GM12892 (cell line): ENCODE data around the gene PPP2R2C.

Experiments used
- DNase-seq: peaks from one replicate; pipeline ENCODE4 v3.0.0; 2011; ENCODE audit not compliant: insufficient read length
- FAIRE-seq: peaks from 2 replicates; lab custom pipeline; 2011; peaks lifted over from hg19 to GRCh38; lab: Jason Lieb, UNC
- POLR2A ChIP-seq: IDR thresholded peaks from 2 replicates; pipeline ENCODE4 v1.6.1; 2011; ENCODE audit warnings: low read depth, low read length, control low read depth
- POLR2AphosphoS5 ChIP-seq: IDR thresholded peaks from 2 replicates; pipeline ENCODE4 v1.6.1; 2011; ENCODE audit warnings: low read depth, low read length, control low read depth
- TAF1 ChIP-seq: IDR thresholded peaks from 2 replicates; pipeline ENCODE4 v1.6.1; 2011; ENCODE audit warnings: low read depth, mild to moderate bottlenecking, control low read depth, low read length, borderline replicate concordance

The PPP2R2C gene

DNA sequence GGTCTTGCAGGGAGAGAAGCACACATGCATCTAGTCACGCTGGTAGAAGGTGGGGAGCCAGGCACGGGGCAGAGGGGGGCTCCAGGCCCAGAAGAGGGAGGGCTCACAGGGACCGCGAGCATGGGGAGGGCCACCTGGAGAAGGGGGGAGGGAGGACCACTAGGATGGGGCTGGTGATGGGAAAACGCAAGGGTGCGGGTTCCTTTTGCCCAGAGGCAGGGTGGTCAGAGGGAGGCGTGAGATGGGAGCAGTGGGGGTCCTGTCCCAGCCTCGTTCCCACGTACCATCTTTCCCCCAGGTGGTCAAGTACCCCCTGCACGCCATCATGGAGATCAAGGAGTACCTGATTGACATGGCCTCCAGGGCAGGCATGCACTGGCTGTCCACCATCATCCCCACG lies 172.1 kb downstream of the PPP2R2C start:
- no peak for FAIRE-seq
- no peak for DNase-seq
- TF ChIP-seq POLR2A (no peak), POLR2AphosphoS5 (no peak), TAF1 (no peak)

DNA sequence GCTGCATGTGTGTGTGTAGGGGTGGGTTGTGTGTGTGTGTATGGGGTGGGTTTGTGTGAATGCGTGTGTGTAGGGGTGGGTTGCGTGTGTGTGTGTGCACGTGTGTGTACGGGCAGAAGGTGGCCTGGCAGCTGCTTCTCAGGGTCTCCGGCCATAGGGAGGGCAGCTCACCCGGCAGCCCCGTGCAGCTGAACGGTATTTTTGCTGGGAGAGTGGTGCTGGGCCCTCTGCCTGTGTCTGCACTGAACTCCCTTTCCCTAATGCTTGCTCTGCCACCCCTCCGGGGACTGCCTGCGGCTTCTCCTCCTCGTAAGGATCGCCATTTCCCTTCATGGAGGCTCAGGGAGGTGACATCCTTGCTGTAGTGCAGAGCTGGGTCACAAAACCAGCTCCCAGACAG lies 172.5 kb downstream of the PPP2R2C start:
- no peak for TF ChIP-seq POLR2A
- no peak for TF ChIP-seq TAF1
- TF ChIP-seq POLR2AphosphoS5, result no peak
- DNase-seq (no peak), FAIRE-seq (no peak)

DNA sequence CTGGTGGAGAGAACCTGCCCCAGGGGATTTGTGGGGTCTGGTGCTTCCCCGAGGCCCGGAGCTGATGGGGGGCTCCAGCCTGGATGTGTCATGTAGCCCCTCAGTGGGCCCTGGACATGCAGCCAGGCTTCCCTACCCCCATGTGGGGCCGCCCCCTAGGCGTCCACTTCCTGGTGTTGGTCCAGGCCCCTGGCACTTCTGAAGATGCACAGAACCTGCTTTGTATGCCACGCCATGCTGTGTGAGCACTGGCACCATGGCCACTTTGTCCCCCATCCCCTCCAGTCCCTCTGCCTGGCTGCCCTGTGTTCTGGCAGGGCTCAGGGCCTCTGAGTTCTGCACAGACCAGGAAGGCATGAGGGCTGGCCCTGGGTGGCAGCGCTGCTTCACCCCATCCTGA lies 173.6 kb downstream of the PPP2R2C start:
- FAIRE-seq, result no peak
- TF ChIP-seq POLR2AphosphoS5 (no peak), POLR2A (no peak), TAF1 (no peak)
- no peak for DNase-seq

DNA sequence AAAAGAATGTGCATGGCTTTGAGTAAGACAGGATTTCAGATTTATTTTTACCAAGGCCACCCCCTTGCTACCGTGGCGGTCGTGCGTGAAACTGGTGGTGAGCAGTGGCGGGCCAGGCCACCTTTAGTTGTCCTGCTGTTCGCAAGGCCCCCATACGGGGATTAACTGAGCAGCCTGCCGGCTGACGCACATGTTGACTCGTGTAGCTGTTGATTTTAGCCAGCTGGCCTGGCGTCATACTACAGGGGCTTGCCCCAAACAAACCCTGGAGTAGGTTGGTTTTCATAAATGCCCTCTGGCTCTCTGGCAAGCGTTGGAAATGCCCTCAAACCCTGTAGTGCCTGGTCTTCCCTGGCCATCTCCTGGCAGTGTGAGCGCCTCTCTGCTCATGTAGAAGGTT lies 174.4 kb downstream of the PPP2R2C start:
- DNase-seq (no peak), FAIRE-seq (no peak)
- no peak for TF ChIP-seq TAF1
- no peak for TF ChIP-seq POLR2A
- no peak for TF ChIP-seq POLR2AphosphoS5

DNA sequence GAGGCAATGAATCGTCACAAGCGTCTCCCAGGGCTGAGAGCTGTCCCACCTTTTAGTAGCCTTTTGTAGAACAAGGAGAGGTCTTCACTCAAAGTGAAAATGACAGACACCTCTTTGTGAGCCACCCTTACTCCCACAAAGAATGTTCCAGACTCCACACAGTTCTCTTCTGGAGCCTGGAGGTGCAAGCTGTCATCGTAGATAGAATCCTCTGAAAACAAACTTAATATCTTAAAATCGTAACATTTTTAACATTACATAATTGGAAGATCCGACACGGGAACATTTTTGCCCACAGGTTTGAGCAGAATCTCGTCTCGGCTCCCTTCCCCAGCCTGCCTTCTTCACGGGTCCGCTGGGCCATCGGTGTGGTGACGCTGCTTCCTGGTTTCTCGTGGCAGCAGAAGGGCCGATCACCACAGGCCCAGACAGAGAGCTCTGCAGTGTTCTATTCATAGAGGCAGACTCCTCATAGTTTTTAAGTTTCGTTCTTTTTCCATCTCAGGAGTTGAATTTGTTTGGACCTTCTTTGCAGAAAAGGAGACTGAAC lies 175.1 kb downstream of the PPP2R2C start:
- no peak for DNase-seq
- TF ChIP-seq POLR2A (no peak), TAF1 (no peak), POLR2AphosphoS5 (no peak)
- no peak for FAIRE-seq

DNA sequence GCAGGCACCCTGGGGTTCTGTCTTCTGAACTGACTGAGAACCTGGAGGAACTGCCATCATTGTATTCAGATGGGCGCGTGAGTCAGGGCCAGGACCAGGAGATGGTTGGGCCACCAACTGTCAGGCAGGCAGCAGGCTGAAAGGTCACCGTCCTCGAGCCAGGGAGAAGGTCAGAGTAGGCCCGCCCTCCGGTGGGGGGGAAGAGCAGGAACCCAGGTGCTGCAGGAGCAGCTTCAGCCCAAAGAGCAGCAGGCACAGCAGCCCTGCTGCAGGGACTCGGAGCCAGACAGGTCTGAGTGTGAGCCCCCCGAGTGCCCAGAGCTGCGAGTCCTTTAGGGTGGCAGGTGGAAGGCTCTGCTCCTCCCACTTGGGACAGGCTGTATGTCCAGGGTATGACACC lies 176.4 kb downstream of the PPP2R2C start:
- no peak for TF ChIP-seq TAF1
- TF ChIP-seq POLR2A, result no peak
- no peak for TF ChIP-seq POLR2AphosphoS5
- DNase-seq (no peak), FAIRE-seq (no peak)

DNA sequence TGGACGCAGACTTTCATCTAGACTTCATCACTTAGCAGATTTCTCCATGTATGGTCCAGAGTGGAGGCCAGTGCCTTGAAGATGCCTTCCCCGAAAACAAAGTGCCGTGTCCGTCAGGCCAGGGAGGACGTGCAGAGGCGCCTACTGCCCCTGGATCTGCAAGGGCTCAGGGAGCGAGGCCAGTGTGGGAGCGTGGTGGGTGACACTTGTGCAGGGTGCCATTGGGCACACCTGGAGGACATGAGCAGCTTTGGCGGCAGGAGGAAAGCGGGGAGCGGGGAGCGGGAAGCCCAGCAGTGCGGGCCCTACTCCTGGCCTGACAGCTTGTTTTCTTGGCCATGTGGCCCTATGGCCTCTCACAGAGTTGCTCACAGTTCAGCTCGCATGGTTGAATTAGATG lies 176.9 kb downstream of the PPP2R2C start:
- FAIRE-seq (no peak), DNase-seq (no peak)
- TF ChIP-seq POLR2AphosphoS5 (no peak), TAF1 (no peak), POLR2A (no peak)

DNA sequence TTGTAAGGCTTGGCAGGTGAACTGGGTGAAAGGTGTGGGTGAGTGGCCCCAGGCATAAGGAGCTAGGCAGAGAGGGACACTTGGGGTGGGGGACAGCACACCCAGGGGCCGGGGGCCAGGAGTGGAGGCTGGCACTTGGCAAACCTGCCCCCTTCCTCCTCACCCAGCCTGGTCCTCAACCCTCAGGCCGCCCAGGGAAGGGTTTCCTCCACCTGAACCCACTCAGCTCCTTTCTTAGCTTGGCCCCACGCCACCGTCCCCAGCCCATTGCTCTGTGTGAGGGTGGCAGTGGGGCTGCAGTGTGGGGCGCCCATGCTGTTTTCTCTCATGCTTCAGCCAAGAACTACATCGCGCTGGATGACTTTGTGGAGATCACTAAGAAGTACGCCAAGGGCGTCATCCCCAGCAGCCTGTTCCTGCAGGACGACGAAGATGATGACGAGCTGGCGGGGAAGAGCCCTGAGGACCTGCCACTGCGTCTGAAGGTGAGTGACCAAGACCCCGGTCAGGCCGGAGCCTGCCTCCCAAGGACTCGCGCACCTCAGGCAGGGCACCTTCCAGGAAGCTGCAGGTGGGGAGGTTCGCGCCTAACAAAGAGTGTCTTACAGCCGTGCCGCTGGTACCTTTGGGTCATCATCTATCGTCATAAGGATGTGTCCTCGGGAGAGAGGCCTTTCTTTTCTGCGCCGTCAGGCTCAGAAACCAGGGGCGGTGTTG lies 177.6 kb downstream of the PPP2R2C start:
- FAIRE-seq (no peak), DNase-seq (no peak)
- TF ChIP-seq POLR2AphosphoS5 (no peak), POLR2A (no peak)

DNA sequence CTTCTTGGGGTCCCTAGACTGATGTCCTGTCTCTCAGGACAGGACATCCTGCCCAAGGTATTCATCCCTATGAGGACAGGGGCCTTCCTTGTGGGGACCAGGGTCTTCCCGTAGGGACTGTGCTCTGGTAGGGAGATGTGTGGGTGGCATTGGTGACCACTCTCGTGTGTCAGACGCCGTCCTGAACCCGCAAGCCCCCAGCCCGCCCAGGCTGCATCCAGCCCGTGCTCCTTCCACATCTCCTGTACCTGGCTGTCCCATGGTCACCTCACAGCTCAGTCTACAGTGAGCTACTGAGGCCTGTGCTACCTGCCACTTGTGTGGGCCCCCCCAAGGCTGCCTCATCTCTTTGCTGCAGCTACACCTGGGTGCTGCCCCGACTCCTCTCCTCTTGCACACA lies 178.8 kb downstream of the PPP2R2C start:
- DNase-seq (no peak), FAIRE-seq (no peak)
- TF ChIP-seq POLR2A (no peak), TAF1 (no peak), POLR2AphosphoS5 (no peak)

DNA sequence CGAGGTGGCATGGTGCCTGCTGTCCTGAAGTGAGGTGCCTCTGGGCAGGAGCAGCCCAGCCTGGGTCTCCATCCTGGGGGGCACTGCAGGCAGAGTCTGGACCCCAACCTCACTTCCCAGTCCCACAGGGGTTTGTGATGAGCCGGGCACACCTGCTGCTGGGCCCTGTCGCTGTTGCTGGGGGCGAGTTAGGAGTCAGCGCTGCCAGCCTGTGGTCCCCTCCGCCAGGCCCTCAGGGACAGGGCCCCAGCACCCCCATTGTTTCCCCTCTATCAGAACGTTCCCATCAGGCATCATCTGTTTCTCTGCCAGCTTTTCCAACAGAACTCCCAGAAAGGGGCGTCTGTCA lies 179.3 kb downstream of the PPP2R2C start:
- TF ChIP-seq POLR2AphosphoS5 (no peak), TAF1 (no peak), POLR2A (no peak)
- FAIRE-seq, result no peak
- no peak for DNase-seq

DNA sequence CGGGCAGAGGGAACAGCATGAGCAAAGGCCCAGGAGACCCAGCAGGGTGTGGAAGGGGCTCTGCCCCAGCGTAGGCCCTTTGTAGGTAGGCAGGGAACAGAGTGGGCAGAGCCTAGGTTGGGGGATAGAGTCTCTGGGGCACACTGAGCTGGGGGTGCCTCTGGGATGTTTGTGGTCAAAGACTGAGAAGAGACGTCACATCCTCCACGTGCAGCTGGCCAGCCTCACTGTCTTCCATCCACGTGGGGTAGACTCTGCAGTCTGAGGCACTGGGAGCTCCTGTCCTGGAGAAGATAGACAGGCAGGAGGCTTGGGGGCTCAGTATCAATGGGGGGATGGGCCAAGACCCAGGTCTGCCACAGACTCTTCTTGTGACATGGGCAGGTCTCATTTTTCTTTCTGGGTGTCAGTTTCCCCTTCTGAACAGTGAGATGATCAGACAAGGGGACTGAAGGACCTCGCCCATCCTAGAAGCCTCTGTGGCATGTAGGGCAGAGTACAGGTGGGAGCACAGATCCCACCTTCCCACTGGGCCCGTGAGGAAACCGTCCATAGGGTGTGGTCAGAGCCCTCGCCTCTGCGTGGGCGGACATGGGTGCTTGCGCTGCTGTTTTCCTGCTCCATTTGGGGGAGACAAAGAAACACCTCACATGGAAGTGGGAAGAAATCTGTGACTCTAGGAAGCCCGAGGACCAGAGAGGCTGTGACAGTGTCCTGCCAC lies 179.9 kb downstream of the PPP2R2C start:
- no peak for FAIRE-seq
- no peak for TF ChIP-seq TAF1
- TF ChIP-seq POLR2A, result no peak
- no peak for TF ChIP-seq POLR2AphosphoS5
- no peak for DNase-seq
